ENCODE measurements around the gene LBHD1. TPM values are rescaled to one million over a fixed set of nuclear protein-coding genes. Genes with fewer than 3 reads are reported as not detected.

The LBHD1 gene
- total RNA-seq, 1 experiment from 2014 or later, result 10.4 TPM

GRCh38 chr11:62705880-62706849 is 34.1 kb upstream of the LBHD1 start:
- peak overlapping the region; percentile 92 to 97 (median 97) for H3K27ac Mint-ChIP-seq
- no peaks in the 10 kb centered on the region; a peak in 1 of 5 replicates for H3K9me3 Mint-ChIP-seq
- H2AFZ ChIP-seq (ENCODE audit: low read length), result no peak overlapping the region
- no peaks in the 10 kb centered on the region; the same call in 1 of the 2 replicates for H3K79me2 ChIP-seq (ENCODE audit: insufficient read depth, low read length)
- H3K27me3 Mint-ChIP-seq (ENCODE audit: low read depth), result no peaks in the 10 kb centered on the region
- no peak overlapping the region for H3K56ac ChIP-seq (ENCODE audit: insufficient read length, low read depth, low read length)
- no peaks in the 10 kb centered on the region for H3K9me3 ChIP-seq (ENCODE audit: control insufficient read depth, low read depth, low read length)
- H2BK15ac ChIP-seq (ENCODE audit: low read depth, low read length), result no peak overlapping the region
- no peak overlapping the region for H4K91ac ChIP-seq (ENCODE audit: insufficient read length, low read depth, low read length)
- no peaks in the 10 kb centered on the region for H3K79me1 ChIP-seq (ENCODE audit: insufficient read depth, low read depth, low read length, poor library complexity, severe bottlenecking)
- no peak overlapping the region for H3K4ac ChIP-seq (ENCODE audit: low read depth, low read length)
- H2AK5ac ChIP-seq (ENCODE audit: insufficient read length, low read length), result no peak overlapping the region
- peak; percentile 95 for DNase-seq
- H2BK5ac ChIP-seq (ENCODE audit: insufficient read length, low read length), result no peak overlapping the region
- no peak overlapping the region for H4K5ac ChIP-seq (ENCODE audit: insufficient read length, low read depth, low read length)
- H4K20me1 ChIP-seq (ENCODE audit: control insufficient read depth, insufficient read depth, insufficient read length), result no peaks in the 10 kb centered on the region
- H2BK120ac ChIP-seq (ENCODE audit: low read depth, low read length, poor library complexity, severe bottlenecking), result no peak overlapping the region
- peak overlapping the region; percentile 79 to 91 for H3K4me3 Mint-ChIP-seq
- H3K27me3 ChIP-seq (ENCODE audit: insufficient read depth, low read length), result no peaks in the 10 kb centered on the region
- H3K23me2 ChIP-seq (ENCODE audit: insufficient read length, low read depth, low read length, poor library complexity, severe bottlenecking), result peaks cover 28% of the 10 kb centered on the region
- H4K8ac ChIP-seq (replicated peaks; ENCODE audit: insufficient read length, low read depth, low read length), result no peak overlapping the region
- no peak overlapping the region for H3K27ac ChIP-seq (ENCODE audit: insufficient read length, low read depth, low read length)
- peak overlapping the region; percentile 69 for H3K14ac ChIP-seq (ENCODE audit: insufficient read depth, low read length)
- peak overlapping the region; percentile 71 for H3K9ac ChIP-seq (ENCODE audit: extremely low read depth, insufficient read length, low read length)
- peaks cover 2% of the 10 kb centered on the region; the same call in 1 of the 2 replicates for H3K4me1 ChIP-seq (ENCODE audit: insufficient read depth, low read length)
- peak overlapping the region; percentile 99 for H3K4me2 ChIP-seq (ENCODE audit: insufficient read depth, insufficient read length, low read length)
- H3K18ac ChIP-seq (ENCODE audit: insufficient read length, low read depth, low read length), result peak overlapping the region; percentile 37
- H3K4me1 Mint-ChIP-seq, result peaks cover 39 to 44% of the 10 kb centered on the region in 2 experiments
- no peak for TF ChIP-seq CTCF (conservative IDR thresholded peaks at IDR 0.05)
- no CpG with 5 or more reads among the region's 73 CpGs for WGBS (ENCODE audit: extremely low coverage, insufficient read length, low lambda C conversion rate)
- H2BK20ac ChIP-seq (ENCODE audit: low read depth, low read length, poor library complexity, severe bottlenecking), result no peak overlapping the region
- peaks cover 22 to 36% (median 24%) of the 10 kb centered on the region in 3 experiments for H3K36me3 Mint-ChIP-seq (ENCODE audit: insufficient read depth in 1 of 3, low read depth in 3 of 3)
- H2BK12ac ChIP-seq (ENCODE audit: insufficient read length, low read depth, low read length), result no peak overlapping the region
- H3T11ph ChIP-seq (ENCODE audit: low read length), result no peak overlapping the region
- no peak overlapping the region for H3K23ac ChIP-seq (ENCODE audit: insufficient read length, low read depth, low read length)

Data from H9 (cell line).